GM19468 (cell line): ENCODE measurements around the gene TCEA2.

Source experiments
- ATAC-seq: cut with Tn5 transposase; IDR thresholded peaks from one replicate; pipeline ENCODE4 v1.9.1; 2021; ENCODE audit warnings: mild to moderate bottlenecking, moderate library complexity, moderate number of reproducible peaks; ENCODE audit not compliant: unreplicated experiment; ENCODE audit errors: extremely low read depth

TCEA2 gene

DNA sequence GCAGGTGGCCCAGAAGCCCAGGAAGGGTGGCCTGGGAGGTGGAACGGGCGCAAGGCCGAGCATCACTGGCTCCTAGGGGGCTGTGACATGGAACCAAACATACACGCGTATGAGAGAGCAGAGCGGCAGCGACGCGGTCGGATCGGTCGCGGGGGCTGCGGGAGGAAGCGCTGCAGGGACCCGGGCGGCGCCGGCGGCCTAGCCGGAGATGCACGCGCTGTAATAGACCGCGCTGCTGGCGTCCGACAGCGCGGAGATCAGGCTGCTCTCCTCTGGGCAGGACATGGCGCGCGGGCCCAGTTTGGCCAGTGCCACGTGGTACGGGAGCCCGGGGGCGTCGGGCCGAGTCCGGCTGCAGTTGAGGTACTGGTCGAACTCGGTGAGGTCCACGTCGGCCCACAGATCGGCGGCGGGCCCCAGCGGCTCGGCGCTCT lies 15.0 kb upstream of the TCEA2 start:
- no peak for ATAC-seq

DNA sequence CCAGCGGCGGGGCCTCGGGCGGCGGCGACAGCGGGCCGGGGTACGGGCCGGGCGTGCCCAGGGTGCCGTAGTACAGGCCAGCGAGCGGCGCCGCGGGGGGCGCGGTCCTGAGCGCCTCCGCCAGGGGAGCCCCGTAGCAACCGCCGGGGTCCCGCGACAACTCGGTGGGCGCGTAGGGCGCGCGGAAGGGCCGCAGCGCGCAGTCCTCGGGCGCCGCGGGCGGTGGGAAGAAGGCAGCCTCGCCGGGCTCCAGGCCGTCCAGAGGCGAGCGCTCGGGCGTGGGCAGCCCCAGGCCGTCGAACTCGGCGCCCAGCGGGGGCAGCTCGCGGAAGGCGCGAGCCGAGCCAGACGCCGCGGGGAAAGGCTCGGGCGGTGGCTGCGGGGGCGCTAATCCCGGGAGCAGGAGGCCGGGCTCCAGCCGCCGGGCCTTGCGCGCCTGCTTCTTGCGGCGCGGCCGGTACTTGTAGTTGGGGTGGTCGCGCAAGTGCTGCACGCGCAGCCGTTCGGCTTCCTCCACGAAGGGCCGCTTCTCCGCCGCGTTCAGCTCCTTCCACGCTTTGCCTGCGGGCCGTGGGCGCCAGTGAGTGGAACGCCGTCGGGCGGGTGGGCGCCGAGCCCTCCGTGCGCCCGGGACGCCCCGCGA lies 14.5 kb upstream of the TCEA2 start:
- ATAC-seq, result no peak

- ATAC-seq, result no peak
These were observed 13.7 kb upstream of the TCEA2 start, which contains the start of gene SOX18 for GRCh38 chr20:64049060-64049877. Gene SOX18 (minus strand): TSS chr20:64049639. CDS start chr20:64049516, 123 bp downstream.

GRCh38 chr20:64049878-64050260 lies 13.1 kb upstream of the TCEA2 start:
- ATAC-seq, result no peak

DNA sequence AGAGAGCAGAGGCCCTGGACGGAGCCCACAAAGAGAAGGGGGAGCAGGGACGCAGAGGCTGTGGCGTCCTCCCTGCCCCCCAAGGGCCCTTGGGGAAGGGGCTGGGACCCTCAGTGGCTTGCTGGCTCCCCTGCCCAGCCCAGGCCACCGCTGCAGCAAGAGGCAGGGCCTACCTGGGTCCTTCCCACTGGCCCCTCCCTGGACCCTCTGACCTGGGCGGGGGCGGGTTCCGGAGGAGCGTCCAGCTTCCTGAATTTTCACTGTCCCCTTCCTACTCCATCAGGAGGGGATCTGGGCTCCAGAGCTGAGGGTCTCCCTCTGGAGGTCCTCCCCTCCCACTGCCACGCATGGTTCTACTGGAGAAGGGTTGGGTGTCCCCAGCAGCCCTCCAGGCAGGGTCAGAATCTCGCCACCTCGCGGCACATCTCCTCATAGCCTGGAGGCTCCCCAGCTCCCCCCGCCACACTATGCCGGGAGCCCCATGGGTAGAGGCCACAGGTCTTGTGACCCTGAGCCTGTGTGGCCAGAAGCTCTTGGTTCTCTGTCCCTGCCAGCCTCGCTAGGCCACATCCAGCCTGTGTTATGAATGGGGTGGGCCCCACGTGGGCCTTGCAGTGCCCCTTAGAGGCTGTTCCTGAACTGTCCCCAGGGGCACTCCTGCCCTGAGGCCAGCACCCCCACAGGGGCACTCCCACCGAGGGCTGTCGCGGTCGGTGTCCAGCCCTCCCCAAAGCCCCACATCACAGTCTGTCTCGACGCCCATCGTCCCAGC lies 12.6 kb upstream of the TCEA2 start:
- ATAC-seq, result no peak

GRCh38 chr20:64051033-64051452 lies 12.0 kb upstream of the TCEA2 start:
- no peak for ATAC-seq

DNA sequence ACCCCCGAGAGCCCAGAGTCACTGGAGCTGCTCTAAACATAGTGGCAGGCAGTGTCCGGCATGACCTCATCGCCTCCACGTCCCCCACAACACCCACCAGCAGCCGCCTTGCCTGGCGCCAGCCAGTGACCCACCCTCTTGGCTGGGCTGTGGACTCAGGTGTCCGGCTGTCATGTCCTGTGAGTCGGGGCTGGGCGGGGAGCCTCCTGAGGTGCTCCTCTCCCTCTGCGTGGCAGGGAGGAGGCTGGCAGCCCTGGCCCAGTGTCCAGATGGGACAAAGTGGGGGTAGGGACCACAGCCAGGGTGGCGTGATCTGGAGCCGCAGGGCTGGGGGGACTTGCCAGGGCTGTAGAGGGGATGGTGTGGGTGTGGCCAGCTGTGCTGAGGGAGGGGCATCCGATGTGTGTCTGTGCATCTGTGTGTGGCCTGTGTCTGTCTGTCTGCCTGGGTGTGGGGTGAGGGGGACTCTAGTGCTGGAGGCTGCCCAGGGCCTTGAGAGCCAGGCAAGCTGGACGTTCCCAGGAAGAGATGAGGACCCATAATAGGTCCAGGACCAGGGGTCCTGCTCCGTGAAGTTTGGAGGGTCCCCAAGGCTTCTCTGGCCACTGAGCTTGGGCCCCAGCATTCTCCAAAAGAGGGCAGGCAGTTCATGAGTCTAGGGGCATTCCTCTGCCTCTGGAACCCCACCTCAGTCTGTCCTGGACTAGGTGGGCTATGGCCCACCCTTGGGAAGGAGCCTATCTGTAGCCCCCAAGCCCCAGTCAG lies 11.3 kb upstream of the TCEA2 start:
- ATAC-seq, result no peak

GRCh38 chr20:64052326-64052722 lies 10.7 kb upstream of the TCEA2 start:
- no peak for ATAC-seq

DNA sequence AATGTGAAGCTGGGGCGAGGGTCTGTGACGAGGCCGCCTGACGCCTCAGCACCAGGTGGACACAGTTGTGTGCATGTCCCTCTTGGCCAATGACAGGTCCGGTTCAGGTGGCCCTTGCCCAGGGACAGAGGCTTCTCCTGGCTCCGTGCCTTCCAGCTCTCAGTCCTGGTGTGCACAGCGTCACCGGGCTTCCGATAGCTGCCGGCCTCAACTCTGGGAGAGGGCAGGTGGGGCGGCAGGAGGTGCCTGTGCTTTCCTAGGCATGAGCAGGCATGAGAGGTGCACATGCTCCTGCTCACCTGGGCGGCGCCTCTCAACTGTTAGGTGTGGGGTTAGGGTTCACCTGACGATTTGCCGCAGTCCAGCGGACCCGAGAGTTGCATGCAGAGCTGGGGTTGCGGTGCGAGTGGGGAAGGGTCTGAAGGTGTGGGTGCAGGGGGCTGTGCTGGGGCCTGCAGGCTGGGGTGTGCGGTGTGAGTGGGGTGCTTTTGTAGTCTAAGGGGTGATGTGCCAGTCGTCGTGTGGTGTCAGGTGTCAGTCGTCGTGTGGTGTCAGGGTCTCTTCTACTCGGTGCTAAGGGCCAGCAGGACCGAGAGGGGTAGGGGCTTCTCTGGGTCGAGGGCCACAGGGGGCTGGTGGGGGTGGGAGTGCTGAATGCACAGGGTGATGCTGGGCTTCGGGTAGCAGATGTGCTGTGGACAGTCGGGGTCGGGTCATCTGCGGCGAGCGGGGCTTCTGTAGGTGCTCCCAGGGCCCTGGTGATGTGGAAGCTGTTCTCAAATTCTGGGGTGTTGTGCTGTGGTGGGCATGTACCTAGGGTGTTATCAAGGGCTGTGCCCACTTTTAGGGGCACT lies 9.8 kb upstream of the TCEA2 start:
- ATAC-seq, result no peak

GRCh38 chr20:64053841-64054661 lies 8.9 kb upstream of the TCEA2 start:
- ATAC-seq, result no peak

GRCh38 chr20:64055396-64055892 lies 7.6 kb upstream of the TCEA2 start:
- no peak for ATAC-seq

DNA sequence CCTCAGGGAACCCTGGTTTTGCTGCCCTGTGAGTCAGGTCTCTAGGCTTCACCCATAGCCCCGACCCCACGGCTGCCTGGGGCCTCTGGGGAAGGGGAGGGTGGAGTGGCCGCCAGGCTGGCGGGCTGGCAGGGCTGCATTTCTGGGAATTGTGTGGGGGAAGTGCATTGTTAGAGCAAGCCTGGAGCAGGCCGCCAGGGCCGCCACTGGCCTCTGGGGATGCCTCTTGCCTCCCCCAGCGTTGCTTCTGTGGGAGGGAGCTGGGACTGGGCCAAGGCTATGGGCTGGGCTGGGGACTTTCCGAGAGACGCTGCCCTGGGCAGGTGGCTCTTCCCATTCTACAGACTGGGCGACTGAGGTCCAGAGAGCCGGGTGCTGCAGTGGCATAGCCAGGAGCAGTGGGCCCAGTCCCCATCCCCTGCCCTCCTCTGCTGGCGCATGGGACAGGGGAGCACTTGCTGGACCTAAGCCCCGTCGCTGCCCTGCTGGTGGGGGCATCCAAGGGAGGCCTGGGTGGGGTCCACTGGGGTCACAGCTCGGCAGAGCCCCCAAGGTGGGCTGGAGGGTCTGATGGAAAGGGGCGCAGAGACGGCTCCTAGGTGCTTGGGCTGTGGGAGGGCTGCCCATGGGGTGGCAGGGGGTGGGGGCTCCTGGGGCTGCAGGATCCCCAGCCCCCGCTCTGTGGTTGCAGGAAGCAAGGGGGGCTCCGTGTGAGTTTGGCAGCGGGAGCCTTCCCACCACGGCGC lies 6.9 kb upstream of the TCEA2 start:
- ATAC-seq, result no peak

DNA sequence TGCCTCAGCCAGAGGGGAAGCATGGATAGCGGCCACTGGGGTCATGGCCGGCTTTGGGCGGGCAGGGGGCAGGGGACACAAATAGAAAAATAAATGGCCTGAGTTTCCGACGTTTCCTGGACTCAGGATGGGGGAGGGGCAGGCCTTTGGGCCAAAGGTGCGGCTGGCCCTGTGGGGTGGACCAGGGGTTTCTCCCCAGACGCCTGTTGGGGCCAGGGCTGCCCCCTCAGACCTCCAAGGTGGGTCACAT lies 6.4 kb upstream of the TCEA2 start:
- ATAC-seq, result no peak

GRCh38 chr20:64056889-64057627 lies 5.9 kb upstream of the TCEA2 start:
- no peak for ATAC-seq

GRCh38 chr20:64057628-64058498 lies 5.1 kb upstream of the TCEA2 start:
- no peak for ATAC-seq

DNA sequence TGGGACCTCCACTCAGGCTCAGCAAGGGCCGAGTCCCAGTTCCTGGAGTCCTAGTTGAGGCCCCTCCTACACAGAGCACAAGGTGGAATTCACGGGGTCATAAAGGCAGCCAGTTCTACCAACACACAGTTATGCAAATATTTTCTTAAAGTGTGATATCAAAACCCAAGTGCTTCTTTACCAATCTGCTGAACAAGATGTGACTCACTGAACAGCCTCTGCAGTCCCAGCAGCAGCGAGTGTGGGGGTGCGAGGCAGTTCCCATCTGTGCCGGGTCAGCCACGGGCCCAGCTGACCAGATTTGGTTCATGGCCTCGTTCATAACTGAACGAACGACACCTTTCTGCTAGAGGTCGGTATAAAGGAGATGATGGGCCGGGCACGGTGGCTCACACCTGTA lies 4.5 kb upstream of the TCEA2 start:
- no peak for ATAC-seq
